ENCODE measurements around the gene KRTAP1-1.

- no peak for TF ChIP-seq MAX (CRISPR knock-in tag; IDR thresholded peaks at IDR 0.05)
- no peak for TF ChIP-seq RELA (CRISPR knock-in tag; IDR thresholded peaks at IDR 0.05; ENCODE audit: borderline replicate concordance)
- no peak for TF ChIP-seq JAZF1 (CRISPR knock-in tag; IDR thresholded peaks at IDR 0.05)
Observed at GRCh38 chr17:41082626-41083025, 41.4 kb upstream of the KRTAP1-1 start.
